ENCODE results near the gene ARHGAP19.
A peak's percentile ranks its signal among the peaks of the same experiment; 100 is the strongest.

ARHGAP19 gene

DNA sequence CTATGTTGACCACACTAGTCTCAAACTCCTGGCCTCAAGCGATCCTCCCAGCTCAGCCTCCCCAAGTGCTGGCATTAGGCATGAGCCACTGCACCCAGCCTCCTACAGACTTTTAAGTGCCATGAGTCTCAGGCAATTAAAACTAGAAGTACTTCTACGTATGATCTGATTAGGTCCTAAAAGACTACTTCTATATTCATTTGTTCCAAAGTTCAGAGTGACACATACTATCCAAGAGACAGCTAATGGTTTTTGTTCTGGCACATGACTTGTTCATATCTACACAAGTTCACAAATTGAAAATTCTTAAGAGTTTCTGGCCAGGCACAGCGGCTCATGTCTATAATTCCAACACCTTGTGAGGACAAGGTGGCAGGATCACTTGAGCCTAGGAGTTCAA, 11.7 kb downstream of the ARHGAP19 start (continued):
- TF ChIP-seq, protein P1, sequence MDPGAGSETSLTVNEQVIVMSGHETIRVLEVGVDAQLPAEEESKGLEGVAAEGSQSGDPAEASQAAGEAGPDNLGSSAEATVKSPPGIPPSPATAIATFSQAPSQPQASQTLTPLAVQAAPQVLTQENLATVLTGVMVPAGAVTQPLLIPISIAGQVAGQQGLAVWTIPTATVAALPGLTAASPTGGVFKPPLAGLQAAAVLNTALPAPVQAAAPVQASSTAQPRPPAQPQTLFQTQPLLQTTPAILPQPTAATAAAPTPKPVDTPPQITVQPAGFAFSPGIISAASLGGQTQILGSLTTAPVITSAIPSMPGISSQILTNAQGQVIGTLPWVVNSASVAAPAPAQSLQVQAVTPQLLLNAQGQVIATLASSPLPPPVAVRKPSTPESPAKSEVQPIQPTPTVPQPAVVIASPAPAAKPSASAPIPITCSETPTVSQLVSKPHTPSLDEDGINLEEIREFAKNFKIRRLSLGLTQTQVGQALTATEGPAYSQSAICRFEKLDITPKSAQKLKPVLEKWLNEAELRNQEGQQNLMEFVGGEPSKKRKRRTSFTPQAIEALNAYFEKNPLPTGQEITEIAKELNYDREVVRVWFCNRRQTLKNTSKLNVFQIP (CRISPR knock-in tag; IDR thresholded peaks at IDR 0.05; ENCODE audit: borderline replicate concordance, low read depth): no peak
- TF ChIP-seq TOX (CRISPR knock-in tag; IDR thresholded peaks at IDR 0.05; ENCODE audit: borderline replicate concordance): no peak
- no peak for TF ChIP-seq ZNF70 (CRISPR knock-in tag; IDR thresholded peaks at IDR 0.05)

DNA sequence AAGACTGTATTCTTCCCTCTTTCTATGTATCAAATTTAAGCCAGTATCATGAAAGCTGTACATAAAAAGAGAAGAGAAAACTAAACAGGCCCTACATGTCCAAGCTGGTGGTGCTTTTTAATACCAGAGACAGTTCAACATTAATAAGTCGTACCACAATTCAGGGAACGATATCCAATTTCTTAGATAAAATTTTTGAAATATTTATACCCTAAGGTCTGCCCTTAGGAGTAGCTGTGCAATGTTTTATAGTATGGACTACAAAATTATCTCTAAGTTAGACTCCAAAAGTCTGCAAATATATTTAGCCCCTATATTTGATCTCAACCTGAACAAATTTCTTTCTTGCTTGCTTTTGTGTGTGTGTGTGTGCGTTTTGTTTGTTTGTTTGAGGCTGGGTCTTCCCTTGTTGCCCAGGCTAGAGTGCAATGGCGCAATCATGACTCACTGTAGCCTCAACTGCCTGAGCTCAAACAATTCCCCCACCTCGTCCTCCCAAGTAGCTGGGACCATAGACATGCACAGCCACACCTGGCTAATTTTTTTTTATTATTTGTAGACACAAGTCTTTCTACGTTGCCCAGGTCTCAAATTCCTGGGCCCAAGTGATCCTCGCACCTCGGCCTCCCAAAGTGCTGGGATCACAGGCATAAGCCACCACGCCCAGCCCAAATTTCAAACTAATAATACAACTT, 13.2 kb downstream of the ARHGAP19 start:
- peak; percentile 75 for ATAC-seq

DNA sequence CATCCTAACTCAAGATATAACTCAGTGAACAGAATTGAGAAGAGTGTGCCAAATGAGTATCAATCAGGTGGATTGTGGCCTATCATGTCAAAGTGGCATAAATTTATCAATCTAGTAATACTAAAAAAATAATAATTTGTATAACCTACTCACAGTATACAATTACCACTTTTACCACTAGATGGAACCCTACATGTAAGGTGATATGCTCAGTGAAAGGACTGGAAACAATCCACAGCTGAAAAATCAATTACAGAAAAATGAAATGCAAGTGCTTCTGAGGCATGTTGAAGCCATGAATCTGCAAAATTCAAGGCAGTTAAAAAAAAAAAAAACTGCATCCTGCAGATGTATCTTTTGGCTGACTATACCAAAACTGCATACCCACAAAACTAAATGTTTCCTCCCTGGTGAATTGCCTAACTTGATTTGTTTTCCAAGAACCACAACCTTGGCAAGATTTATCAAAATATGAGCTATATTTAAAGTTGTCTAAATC, 13.9 kb downstream of the ARHGAP19 start:
- TF ChIP-seq ZNF565 (CRISPR knock-in tag; conservative IDR thresholded peaks at IDR 0.05; ENCODE audit: low read depth): no peak
- TF ChIP-seq ISL1 (CRISPR knock-in tag; IDR thresholded peaks at IDR 0.05): peak; percentile 73
- TF ChIP-seq, protein P2, sequence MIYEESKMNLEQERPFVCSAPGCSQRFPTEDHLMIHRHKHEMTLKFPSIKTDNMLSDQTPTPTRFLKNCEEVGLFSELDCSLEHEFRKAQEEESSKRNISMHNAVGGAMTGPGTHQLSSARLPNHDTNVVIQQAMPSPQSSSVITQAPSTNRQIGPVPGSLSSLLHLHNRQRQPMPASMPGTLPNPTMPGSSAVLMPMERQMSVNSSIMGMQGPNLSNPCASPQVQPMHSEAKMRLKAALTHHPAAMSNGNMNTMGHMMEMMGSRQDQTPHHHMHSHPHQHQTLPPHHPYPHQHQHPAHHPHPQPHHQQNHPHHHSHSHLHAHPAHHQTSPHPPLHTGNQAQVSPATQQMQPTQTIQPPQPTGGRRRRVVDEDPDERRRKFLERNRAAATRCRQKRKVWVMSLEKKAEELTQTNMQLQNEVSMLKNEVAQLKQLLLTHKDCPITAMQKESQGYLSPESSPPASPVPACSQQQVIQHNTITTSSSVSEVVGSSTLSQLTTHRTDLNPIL (CRISPR knock-in tag; IDR thresholded peaks at IDR 0.05; ENCODE audit: low read depth): no peak
- peak; percentile 46; the same call in 1 of the 2 replicates for TF ChIP-seq TCF4 (CRISPR knock-in tag; IDR thresholded peaks at IDR 0.05; ENCODE audit: borderline replicate concordance)
- TF ChIP-seq ZNF70 (CRISPR knock-in tag; IDR thresholded peaks at IDR 0.05): no peak
- TF ChIP-seq SNAI2 (CRISPR knock-in tag; IDR thresholded peaks at IDR 0.05): no peak
- no peak for TF ChIP-seq ZC3H10 (CRISPR knock-in tag; IDR thresholded peaks at IDR 0.05)
- no peak for TF ChIP-seq ESRRG (CRISPR knock-in tag; IDR thresholded peaks at IDR 0.05)
- peak; percentile 97 for ATAC-seq

More for the DNA sequence above, 13.2 kb downstream of the ARHGAP19 start:
- TF ChIP-seq, protein P3, sequence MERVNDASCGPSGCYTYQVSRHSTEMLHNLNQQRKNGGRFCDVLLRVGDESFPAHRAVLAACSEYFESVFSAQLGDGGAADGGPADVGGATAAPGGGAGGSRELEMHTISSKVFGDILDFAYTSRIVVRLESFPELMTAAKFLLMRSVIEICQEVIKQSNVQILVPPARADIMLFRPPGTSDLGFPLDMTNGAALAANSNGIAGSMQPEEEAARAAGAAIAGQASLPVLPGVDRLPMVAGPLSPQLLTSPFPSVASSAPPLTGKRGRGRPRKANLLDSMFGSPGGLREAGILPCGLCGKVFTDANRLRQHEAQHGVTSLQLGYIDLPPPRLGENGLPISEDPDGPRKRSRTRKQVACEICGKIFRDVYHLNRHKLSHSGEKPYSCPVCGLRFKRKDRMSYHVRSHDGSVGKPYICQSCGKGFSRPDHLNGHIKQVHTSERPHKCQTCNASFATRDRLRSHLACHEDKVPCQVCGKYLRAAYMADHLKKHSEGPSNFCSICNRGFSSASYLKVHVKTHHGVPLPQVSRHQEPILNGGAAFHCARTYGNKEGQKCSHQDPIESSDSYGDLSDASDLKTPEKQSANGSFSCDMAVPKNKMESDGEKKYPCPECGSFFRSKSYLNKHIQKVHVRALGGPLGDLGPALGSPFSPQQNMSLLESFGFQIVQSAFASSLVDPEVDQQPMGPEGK (CRISPR knock-in tag; IDR thresholded peaks at IDR 0.05; ENCODE audit: borderline replicate concordance): no peak
- TF ChIP-seq GLIS3 (CRISPR knock-in tag; IDR thresholded peaks at IDR 0.05): no peak
- no peak for TF ChIP-seq PPARA (CRISPR knock-in tag; IDR thresholded peaks at IDR 0.05; ENCODE audit: borderline replicate concordance)
- TF ChIP-seq SNAI2 (CRISPR knock-in tag; IDR thresholded peaks at IDR 0.05): no peak
- no peak for TF ChIP-seq CSDC2 (CRISPR knock-in tag; IDR thresholded peaks at IDR 0.05)
- TF ChIP-seq ZNF8 (CRISPR knock-in tag; IDR thresholded peaks at IDR 0.05): no peak
- TF ChIP-seq ZFP3 (CRISPR knock-in tag; IDR thresholded peaks at IDR 0.05): no peak
- no peak for TF ChIP-seq ZNF565 (CRISPR knock-in tag; conservative IDR thresholded peaks at IDR 0.05; ENCODE audit: low read depth)
- TF ChIP-seq ZNF70 (CRISPR knock-in tag; IDR thresholded peaks at IDR 0.05): no peak
- TF ChIP-seq, protein P2 (CRISPR knock-in tag; IDR thresholded peaks at IDR 0.05; ENCODE audit: low read depth): no peak
- no peak for TF ChIP-seq OSR1 (CRISPR knock-in tag; IDR thresholded peaks at IDR 0.05)
- TF ChIP-seq, protein P4, sequence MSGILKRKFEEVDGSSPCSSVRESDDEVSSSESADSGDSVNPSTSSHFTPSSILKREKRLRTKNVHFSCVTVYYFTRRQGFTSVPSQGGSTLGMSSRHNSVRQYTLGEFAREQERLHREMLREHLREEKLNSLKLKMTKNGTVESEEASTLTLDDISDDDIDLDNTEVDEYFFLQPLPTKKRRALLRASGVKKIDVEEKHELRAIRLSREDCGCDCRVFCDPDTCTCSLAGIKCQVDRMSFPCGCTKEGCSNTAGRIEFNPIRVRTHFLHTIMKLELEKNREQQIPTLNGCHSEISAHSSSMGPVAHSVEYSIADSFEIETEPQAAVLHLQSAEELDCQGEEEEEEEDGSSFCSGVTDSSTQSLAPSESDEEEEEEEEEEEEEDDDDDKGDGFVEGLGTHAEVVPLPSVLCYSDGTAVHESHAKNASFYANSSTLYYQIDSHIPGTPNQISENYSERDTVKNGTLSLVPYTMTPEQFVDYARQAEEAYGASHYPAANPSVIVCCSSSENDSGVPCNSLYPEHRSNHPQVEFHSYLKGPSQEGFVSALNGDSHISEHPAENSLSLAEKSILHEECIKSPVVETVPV (CRISPR knock-in tag; IDR thresholded peaks at IDR 0.05): no peak
- TF ChIP-seq ISL1 (CRISPR knock-in tag; IDR thresholded peaks at IDR 0.05): no peak

DNA sequence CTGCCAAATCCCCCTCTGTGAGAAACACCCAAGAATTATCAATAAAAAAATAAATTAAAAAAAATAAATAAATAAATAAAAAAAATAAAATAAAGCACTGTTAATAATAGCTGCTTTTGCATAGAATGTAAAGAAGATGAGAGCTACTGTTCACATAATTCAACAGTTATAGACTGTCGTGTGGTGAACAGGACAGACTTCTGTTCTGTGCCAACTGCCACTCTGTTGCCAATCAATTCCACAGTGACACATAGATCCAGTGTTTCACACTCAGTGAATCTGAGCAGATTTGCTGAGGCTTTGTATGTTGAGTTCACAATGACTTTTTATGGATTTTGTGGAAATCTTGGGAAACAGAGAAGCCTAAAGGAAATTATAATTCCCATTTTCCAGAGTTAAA, 14.9 kb downstream of the ARHGAP19 start:
- TF ChIP-seq ARNTL (CRISPR knock-in tag; IDR thresholded peaks at IDR 0.05; ENCODE audit: borderline replicate concordance, low read depth): no peak
- TF ChIP-seq SNAI2 (CRISPR knock-in tag; IDR thresholded peaks at IDR 0.05): no peak
- no peak for TF ChIP-seq ZC3H10 (CRISPR knock-in tag; IDR thresholded peaks at IDR 0.05)
- no peak for TF ChIP-seq ZNF565 (CRISPR knock-in tag; conservative IDR thresholded peaks at IDR 0.05; ENCODE audit: low read depth)
- no peak for TF ChIP-seq ZNF70 (CRISPR knock-in tag; IDR thresholded peaks at IDR 0.05)
- TF ChIP-seq ZFP30 (CRISPR knock-in tag; IDR thresholded peaks at IDR 0.05): no peak
- no peak for TF ChIP-seq RARB (CRISPR knock-in tag; IDR thresholded peaks at IDR 0.05)
- TF ChIP-seq CSDC2 (CRISPR knock-in tag; IDR thresholded peaks at IDR 0.05): no peak
- no peak for TF ChIP-seq TOX (CRISPR knock-in tag; IDR thresholded peaks at IDR 0.05; ENCODE audit: borderline replicate concordance)

More for the DNA sequence above, 14.9 kb downstream of the ARHGAP19 start:
- ATAC-seq: no peak
